T-helper 22 cell (primary cell): Measurements from ENCODE around the gene SLC25A17.
"Not testable (repeated sequence)": the region's sequence is repeated elsewhere in the genome, so short reads cannot be mapped to it uniquely, and the experiment has no call there.

Source experiments
- DNase-seq: peaks from one replicate; pipeline ENCODE4 v3.0.0-alpha.2; 2020; ENCODE audit warnings: low read depth

Gene SLC25A17

GRCh38 chr22:40818192-40818746 is 877 bp downstream of the SLC25A17 start:
- DNase-seq = no peak

GRCh38 chr22:40817737-40818136 is 1.4 kb downstream of the SLC25A17 start:
- no peak for DNase-seq

- no peak for DNase-seq
Measured at GRCh38 chr22:40813912-40814315, 5.2 kb downstream of the SLC25A17 start.

GRCh38 chr22:40808018-40808841 is 10.9 kb downstream of the SLC25A17 start:
- DNase-seq = no peak

- no peak for DNase-seq
Measured at GRCh38 chr22:40806711-40807110, 12.4 kb downstream of the SLC25A17 start.

- no peak for DNase-seq
Measured at GRCh38 chr22:40805699-40806203, 13.4 kb downstream of the SLC25A17 start.

- DNase-seq = no peak
Measured at GRCh38 chr22:40805239-40805638, 13.9 kb downstream of the SLC25A17 start.

- no peak for DNase-seq
Measured at GRCh38 chr22:40803321-40803720, 15.8 kb downstream of the SLC25A17 start.

GRCh38 chr22:40799008-40799407 is 20.1 kb downstream of the SLC25A17 start:
- no peak for DNase-seq

GRCh38 chr22:40797427-40797826 is 21.7 kb downstream of the SLC25A17 start:
- no peak for DNase-seq

GRCh38 chr22:40792451-40792850 is 26.7 kb downstream of the SLC25A17 start:
- DNase-seq = no peak

GRCh38 chr22:40791241-40791640 is 27.9 kb downstream of the SLC25A17 start:
- DNase-seq = no peak

- no peak for DNase-seq
Measured at GRCh38 chr22:40789131-40789530, 30.0 kb downstream of the SLC25A17 start.

GRCh38 chr22:40782521-40782920 is 36.6 kb downstream of the SLC25A17 start:
- no peak for DNase-seq

- DNase-seq = not testable (repeated sequence)
Measured at GRCh38 chr22:40781749-40782148, 37.4 kb downstream of the SLC25A17 start.

GRCh38 chr22:40769761-40770160 is 49.4 kb downstream of the SLC25A17 start:
- DNase-seq = no peak

- DNase-seq = no peak
Measured at GRCh38 chr22:40768206-40768605, 50.9 kb downstream of the SLC25A17 start.

GRCh38 chr22:40766956-40767355 is 52.2 kb downstream of the SLC25A17 start:
- DNase-seq = no peak

GRCh38 chr22:40764763-40765441 is 54.2 kb downstream of the SLC25A17 start:
- DNase-seq = no peak

- no peak for DNase-seq
Measured at GRCh38 chr22:40759294-40759840, 59.8 kb downstream of the SLC25A17 start.

- DNase-seq = not testable (repeated sequence)
Measured at GRCh38 chr22:40758851-40759250, 60.3 kb downstream of the SLC25A17 start.

GRCh38 chr22:40758390-40758789 is 60.8 kb downstream of the SLC25A17 start:
- no peak for DNase-seq

GRCh38 chr22:40757071-40757470 is 62.1 kb downstream of the SLC25A17 start:
- no peak for DNase-seq
